CD4-positive, alpha-beta T cell treated with Interleukin-15 for 4 hours (primary cell): Measurements from ENCODE around the gene NPIPA1.
"Not testable (repeated sequence)": the region's sequence is repeated elsewhere in the genome, so short reads cannot be mapped to it uniquely, and the experiment has no call there.

Source experiments
- DNase-seq: peaks from one replicate; pipeline ENCODE4 v3.0.0-alpha.2; 2020; ENCODE audit warnings: low spot score

The NPIPA1 gene

GRCh38 chr16:14937143-14937542 lies at the start of gene NPIPA1:
Gene NPIPA1 (plus strand): TSS chr16:14937443. CDS start chr16:14937443, 0 bp downstream.
- not testable (repeated sequence) for DNase-seq

DNA sequence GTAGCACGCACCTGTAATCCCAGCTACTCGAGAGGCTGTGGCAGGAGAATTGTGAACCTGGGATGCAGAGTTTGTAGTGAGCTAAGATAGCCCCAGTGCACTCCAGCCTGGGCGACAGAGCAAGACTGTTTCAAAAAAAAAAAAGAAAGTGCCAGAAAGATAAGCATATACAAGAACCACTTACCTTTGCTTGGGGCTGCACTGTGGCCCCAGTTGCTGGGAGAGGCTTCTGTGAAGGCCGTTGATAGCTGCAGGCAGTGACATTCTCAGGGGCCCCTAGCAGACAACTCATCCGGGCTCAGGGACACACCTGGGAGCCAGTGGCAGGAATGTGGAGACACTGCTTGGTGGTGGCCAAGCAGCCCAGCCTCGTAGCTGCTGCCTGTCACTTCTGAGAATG lies 45.1 kb upstream of the NPIPA1 start:
- not testable (repeated sequence) for DNase-seq

- not testable (repeated sequence) for DNase-seq
Measured at GRCh38 chr16:14895382-14895781, 41.9 kb upstream of the NPIPA1 start.

DNA sequence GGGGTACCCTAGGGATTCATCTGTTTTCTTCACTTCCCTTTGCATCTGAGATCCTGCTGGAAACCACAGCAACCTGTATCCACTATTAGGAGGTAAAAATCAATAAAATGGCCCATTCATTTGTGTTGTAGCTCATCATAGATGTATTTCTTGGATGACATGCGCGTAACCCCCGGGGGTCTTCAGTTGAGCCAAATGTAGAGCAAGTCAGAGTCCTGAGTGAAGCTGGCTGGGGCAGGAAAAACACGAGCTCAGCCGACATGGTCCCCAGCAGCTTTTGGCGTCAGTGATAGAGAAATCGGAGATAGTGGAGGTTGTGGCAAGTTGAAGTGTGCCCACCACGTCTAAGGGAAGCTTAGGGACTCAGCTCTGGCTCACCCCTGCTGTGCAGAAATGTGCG lies 41.2 kb upstream of the NPIPA1 start:
- not testable (repeated sequence) for DNase-seq

DNA sequence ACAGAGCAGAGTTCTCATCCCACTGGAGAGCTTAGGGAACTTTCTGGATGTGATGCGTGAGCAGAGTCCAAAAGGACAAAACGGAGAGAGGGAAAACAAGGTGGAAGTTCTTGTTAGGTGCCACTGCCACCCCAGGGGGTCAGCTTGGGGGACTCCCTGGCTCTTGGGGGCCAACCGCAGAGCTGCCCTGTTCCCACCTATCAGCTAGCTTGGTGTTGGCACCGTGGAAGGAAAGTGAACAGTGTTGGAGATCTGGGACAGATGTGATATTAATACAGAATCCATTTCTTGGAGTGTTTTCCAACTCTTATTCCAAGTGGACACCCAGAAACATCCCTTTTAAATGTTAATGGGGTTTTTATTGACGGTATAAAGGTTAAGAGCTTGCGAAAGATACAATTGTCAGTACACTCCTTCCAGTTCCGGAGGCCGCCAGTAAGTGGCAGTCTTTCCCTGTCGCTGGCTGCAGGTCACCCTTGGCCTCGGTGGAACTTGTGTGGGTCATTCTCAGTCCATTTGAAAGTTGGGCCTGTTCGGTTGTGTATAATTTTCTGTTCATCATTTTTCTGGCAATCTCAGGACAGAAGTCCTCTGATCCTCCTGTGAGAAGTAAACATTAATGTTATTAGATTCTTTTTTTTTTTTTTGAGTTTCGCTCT lies 40.1 kb upstream of the NPIPA1 start:
- DNase-seq = not testable (repeated sequence)

- DNase-seq = not testable (repeated sequence)
Measured at GRCh38 chr16:14898162-14898561, 39.1 kb upstream of the NPIPA1 start.

- not testable (repeated sequence) for DNase-seq
Measured at GRCh38 chr16:14903191-14903957, 33.9 kb upstream of the NPIPA1 start.

DNA sequence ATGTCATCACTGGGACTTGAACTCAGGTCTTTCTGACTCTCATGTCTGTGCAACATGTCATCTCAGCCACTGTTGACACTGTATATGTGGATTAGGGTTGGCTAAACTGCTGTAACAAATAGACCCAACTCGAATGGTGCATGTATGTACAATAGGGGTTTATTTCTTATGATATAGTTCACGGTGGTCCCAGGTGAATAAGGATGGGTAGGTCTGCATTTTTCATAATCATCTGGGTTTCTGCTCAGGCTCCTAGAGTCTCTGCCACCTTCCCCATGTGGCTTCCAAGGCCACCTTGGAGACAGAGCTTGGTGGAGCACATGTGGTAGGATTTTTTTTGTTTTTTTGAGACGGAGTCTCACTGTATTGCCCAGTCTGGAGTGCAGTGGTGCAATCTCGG lies 27.5 kb upstream of the NPIPA1 start:
- DNase-seq = not testable (repeated sequence)

DNA sequence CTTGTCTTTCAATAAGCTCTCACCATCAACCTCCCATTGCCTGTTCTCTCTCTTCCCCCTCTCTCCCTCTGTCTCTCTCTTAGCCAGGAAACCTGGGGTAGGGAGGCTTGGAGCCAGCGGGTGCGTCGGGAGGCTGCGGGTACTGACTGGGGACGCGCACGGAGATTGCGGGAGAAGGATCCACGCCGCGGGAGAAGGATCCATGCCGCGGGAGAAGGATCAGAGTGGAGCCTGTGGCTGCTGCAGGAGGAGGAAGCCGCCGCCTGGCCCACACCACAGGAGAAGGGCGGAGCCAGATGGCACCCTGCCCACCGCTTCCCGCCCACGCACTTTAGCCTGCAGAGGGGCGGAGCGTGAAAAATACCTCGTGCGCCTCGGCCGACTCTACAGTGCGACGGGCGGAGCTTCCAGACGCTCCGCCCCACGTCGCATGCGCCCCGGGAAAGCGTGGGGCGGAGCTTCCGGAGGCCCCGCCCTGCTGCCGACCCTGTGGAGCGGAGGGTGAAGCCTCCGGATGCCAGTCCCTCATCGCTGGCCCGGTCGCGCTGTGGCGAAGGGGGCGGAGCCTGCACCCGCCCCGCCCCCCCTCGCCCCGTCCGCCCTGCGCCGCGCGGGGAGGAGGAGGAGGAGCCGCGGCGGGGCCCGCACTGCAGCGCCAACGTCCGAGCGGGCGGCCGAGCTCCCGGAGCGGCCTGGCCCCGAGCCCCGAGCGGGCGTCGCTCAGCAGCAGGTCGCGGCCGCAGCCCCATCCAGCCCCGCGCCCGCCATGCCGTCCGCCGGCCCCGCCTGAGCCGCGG lies 26.2 kb upstream of the NPIPA1 start:
- not testable (repeated sequence) for DNase-seq

- peak; percentile 37 for DNase-seq
Measured at GRCh38 chr16:14911954-14912353, 25.3 kb upstream of the NPIPA1 start.

GRCh38 chr16:14912588-14912987 lies 24.7 kb upstream of the NPIPA1 start:
- DNase-seq = not testable (repeated sequence)

- not testable (repeated sequence) for DNase-seq
Measured at GRCh38 chr16:14918504-14918903, 18.7 kb upstream of the NPIPA1 start.

- DNase-seq = not testable (repeated sequence)
Measured at GRCh38 chr16:14919837-14920600, 17.2 kb upstream of the NPIPA1 start.

- DNase-seq = not testable (repeated sequence)
Measured at GRCh38 chr16:14922285-14922684, 15.0 kb upstream of the NPIPA1 start.

GRCh38 chr16:14922968-14923367 lies 14.3 kb upstream of the NPIPA1 start:
- not testable (repeated sequence) for DNase-seq

- not testable (repeated sequence) for DNase-seq
Measured at GRCh38 chr16:14923394-14924088, 13.7 kb upstream of the NPIPA1 start.

DNA sequence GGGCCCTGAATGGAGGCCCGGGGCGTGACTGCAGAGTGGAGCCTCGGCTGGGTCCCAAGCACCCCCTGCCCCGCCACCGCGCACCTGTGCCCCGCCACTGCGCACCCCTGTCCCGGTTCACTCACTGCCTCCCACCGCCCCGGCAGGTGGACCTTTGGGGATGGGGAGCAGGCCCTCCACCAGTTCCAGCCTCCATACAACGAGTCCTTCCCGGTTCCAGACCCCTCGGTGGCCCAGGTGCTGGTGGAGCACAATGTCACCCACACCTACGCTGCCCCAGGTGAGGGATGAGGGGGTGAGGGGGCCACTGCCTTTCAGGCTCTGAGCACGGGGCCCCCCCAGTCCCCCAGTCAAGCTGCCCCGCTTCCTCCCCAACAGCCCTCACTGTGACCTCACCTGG lies 12.9 kb upstream of the NPIPA1 start:
- not testable (repeated sequence) for DNase-seq

- not testable (repeated sequence) for DNase-seq
Measured at GRCh38 chr16:14924982-14925381, 12.3 kb upstream of the NPIPA1 start.

DNA sequence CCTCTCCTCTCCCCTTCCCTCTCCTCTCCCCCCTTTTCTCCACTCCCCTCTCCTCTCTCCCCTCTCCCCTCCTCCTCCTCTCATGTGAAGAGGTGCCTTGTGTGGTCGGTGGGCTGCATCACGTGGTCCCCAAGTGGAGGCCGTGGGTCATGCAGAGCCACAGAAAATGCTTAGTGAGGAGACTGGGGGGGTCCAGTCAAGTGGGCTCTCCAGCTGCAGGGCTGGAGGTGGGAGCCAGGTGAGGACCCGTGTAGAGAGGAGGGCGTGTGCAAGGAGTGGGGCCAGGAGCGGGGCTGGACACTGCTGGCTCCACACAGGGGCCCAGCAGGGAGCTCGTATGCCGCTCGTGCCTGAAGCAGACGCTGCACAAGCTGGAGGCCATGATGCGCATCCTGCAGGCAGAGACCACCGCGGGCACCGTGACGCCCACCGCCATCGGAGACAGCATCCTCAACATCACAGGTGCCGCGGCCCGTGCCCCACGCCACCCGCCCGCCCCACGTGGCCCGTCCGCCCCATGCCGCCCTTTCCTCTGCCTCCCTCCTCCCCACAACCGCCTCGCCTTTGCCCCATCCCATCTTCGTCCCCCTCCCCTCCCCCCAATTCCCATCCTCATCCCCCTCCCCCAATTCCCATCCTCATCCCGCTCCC lies 9.1 kb upstream of the NPIPA1 start:
- DNase-seq = not testable (repeated sequence)

GRCh38 chr16:14929176-14929575 lies 8.1 kb upstream of the NPIPA1 start:
- DNase-seq = not testable (repeated sequence)
